Uterus (tissue), 2 donors: ENCODE results near the gene PLA2G4F.

Experiments
- POLR2A ChIP-seq, 2 donors: fragments of 450-650 bp; IDR thresholded peaks; one replicate each; pipeline ENCODE4 v1.6.1; 2016; ENCODE audit warnings: antibody characterized with exemption in 2 of 2, mild to moderate bottlenecking in 1 of 2, moderate library complexity in 1 of 2
- TF ChIP-seq, protein P1 (sequence below), 4 experiments: fragments of 200-600 bp in 2 of 4; fragments of 450-650 bp in 2 of 4; sonication (generic) in 2 of 4; IDR thresholded peaks; one replicate each; pipeline ENCODE4 v1.5.1; 2016 to 2019; ENCODE audit warnings: antibody characterized with exemption in 4 of 4, mild to moderate bottlenecking in 2 of 4, moderate library complexity in 1 of 4

GRCh38 chr15:42157381-42157780 lies 945 bp upstream of the PLA2G4F start:
- TF ChIP-seq, protein P1, sequence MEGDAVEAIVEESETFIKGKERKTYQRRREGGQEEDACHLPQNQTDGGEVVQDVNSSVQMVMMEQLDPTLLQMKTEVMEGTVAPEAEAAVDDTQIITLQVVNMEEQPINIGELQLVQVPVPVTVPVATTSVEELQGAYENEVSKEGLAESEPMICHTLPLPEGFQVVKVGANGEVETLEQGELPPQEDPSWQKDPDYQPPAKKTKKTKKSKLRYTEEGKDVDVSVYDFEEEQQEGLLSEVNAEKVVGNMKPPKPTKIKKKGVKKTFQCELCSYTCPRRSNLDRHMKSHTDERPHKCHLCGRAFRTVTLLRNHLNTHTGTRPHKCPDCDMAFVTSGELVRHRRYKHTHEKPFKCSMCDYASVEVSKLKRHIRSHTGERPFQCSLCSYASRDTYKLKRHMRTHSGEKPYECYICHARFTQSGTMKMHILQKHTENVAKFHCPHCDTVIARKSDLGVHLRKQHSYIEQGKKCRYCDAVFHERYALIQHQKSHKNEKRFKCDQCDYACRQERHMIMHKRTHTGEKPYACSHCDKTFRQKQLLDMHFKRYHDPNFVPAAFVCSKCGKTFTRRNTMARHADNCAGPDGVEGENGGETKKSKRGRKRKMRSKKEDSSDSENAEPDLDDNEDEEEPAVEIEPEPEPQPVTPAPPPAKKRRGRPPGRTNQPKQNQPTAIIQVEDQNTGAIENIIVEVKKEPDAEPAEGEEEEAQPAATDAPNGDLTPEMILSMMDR (IDR thresholded peaks at IDR 0.05), result no peak
- no peak for TF ChIP-seq POLR2A (IDR thresholded peaks at IDR 0.05)
